SK-N-SH (cell line): ENCODE measurements around the gene FLT1. TPM values are rescaled to one million over a fixed set of nuclear protein-coding genes. Genes with fewer than 3 reads are reported as not detected.

ENCODE experiments used
- CTCF ChIA-PET: fragments of 300-600, 350-600 bp; formaldehyde crosslinking; extraction: SDS; loops from one replicate; lab custom pipeline; 2021; lab: Yijun Ruan, JAX
- POLR2A ChIA-PET: fragments of 350-600 bp; sonication (Branson Sonifier 250); formaldehyde crosslinking; extraction: SDS; loops from one replicate; lab custom pipeline; 2020; ENCODE audit warnings: antibody characterized with exemption, inconsistent platforms; lab: Yijun Ruan, JAX
- DNase-seq: peaks from one replicate; pipeline ENCODE4 v3.0.0; 2012
- H2AFZ ChIP-seq: fragments of 200-600 bp; sonication (generic); 2 replicates; pipeline ENCODE4 v1.8.1; 2016; ENCODE audit warnings: antibody characterized with exemption, mild to moderate bottlenecking, low read depth
- H3F3A ChIP-seq: fragments of 200-600 bp; sonication (generic); replicated peaks from 2 replicates; pipeline ENCODE3; 2016; ENCODE audit warnings: antibody characterized with exemption, mild to moderate bottlenecking; ENCODE audit not compliant: insufficient read depth
- H3K27ac ChIP-seq, 2 experiments: fragments of 200-500 bp in 1 of 2; fragments of 200-600 bp in 1 of 2; sonication (Bioruptor generic) in 1 of 2; sonication (generic), shearing (Covaris generic) in 1 of 2; 2 replicates each; pipeline versions ENCODE4 v1.5.1 to v1.6.1; 2014 to 2016; ENCODE audit warnings: low read depth in 2 of 2, inconsistent platforms in 1 of 2, low read length in 1 of 2, mild to moderate bottlenecking in 1 of 2, mixed read lengths in 1 of 2
- H3K27me3 ChIP-seq: fragments of 200-600 bp; sonication (generic), shearing (Covaris generic); 2 replicates; pipeline ENCODE4 v1.6.1; 2016; ENCODE audit warnings: mixed run types; ENCODE audit not compliant: insufficient read depth
- H3K36me3 ChIP-seq, 2 experiments: fragments of 200-500 bp in 1 of 2; fragments of 200-600 bp in 1 of 2; sonication (Bioruptor generic) in 1 of 2; sonication (generic) in 1 of 2; replicated peaks in 1 of 2; 2 replicates each; pipeline versions ENCODE3 to v1.5.1; 2014 to 2016; ENCODE audit warnings: low read length in 1 of 2, mild to moderate bottlenecking in 1 of 2; ENCODE audit not compliant: insufficient read depth in 2 of 2, control insufficient read depth in 1 of 2
- H3K4me1 ChIP-seq, 2 experiments: fragments of 200-500 bp in 1 of 2; fragments of 200-600 bp in 1 of 2; sonication (Bioruptor generic) in 1 of 2; sonication (generic), shearing (Covaris generic) in 1 of 2; 2 replicates each; pipeline versions ENCODE4 v1.5.1 to v1.6.1; 2014 to 2016; ENCODE audit warnings: low read depth in 1 of 2, low read length in 1 of 2, mixed run types in 1 of 2; ENCODE audit not compliant: insufficient read depth in 2 of 2, control insufficient read depth in 1 of 2
- H3K4me2 ChIP-seq: fragments of 200-600 bp; sonication (generic), shearing (Covaris generic); 2 replicates; pipeline ENCODE4 v1.6.1; 2017; ENCODE audit warnings: mixed run types
- H3K4me3 ChIP-seq, 2 experiments: fragments of 200-500 bp in 1 of 2; fragments of 200-600 bp in 1 of 2; sonication (Bioruptor generic) in 1 of 2; sonication (generic), shearing (Covaris generic) in 1 of 2; 2 replicates each; pipeline versions ENCODE4 v1.5.1 to v1.8.1; 2014 to 2016; ENCODE audit warnings: low read depth in 2 of 2, inconsistent platforms in 1 of 2, low read length in 1 of 2, mild to moderate bottlenecking in 1 of 2, mixed read lengths in 1 of 2, moderate library complexity in 1 of 2
- H3K79me2 ChIP-seq: fragments of 200-600 bp; sonication (generic); 2 replicates; pipeline ENCODE4 v1.8.1; 2017; ENCODE audit warnings: mild to moderate bottlenecking; ENCODE audit not compliant: insufficient read depth
- H3K9ac ChIP-seq: fragments of 200-600 bp; sonication (generic); 2 replicates; pipeline ENCODE4 v1.6.1; 2017; ENCODE audit warnings: mixed run types
- H3K9me2 ChIP-seq: fragments of 200-600 bp; sonication (generic); 2 replicates; pipeline ENCODE4 v1.6.1; 2017; ENCODE audit warnings: mixed run types
- H3K9me3 ChIP-seq: fragments of 200-600 bp; sonication (generic); 2 replicates; pipeline ENCODE4 v1.6.1; 2017; ENCODE audit warnings: mixed run types, mild to moderate bottlenecking, moderate library complexity
- H4K20me1 ChIP-seq: fragments of 200-600 bp; sonication (generic); 2 replicates; pipeline ENCODE4 v1.6.1; 2017; ENCODE audit warnings: mild to moderate bottlenecking, mixed run types; ENCODE audit not compliant: insufficient read depth
- ELF1 ChIP-seq: IDR thresholded peaks from 2 replicates; pipeline ENCODE4 v1.4.0; 2012
- FOSL2 ChIP-seq: IDR thresholded peaks from 2 replicates; pipeline ENCODE4 v1.4.0; 2012; ENCODE audit warnings: low read depth, mild to moderate bottlenecking, moderate library complexity, borderline replicate concordance
- GABPA ChIP-seq: IDR thresholded peaks from 2 replicates; pipeline ENCODE4 v1.4.0; 2012; ENCODE audit warnings: low read depth, mild to moderate bottlenecking
- GATA2 ChIP-seq: sonication (generic); formaldehyde crosslinking; IDR thresholded peaks from 2 replicates; pipeline ENCODE4 v1.5.0; 2020; ENCODE audit warnings: mild to moderate bottlenecking, missing genetic modification reagents
- JUND ChIP-seq: IDR thresholded peaks from 2 replicates; pipeline ENCODE4 v1.4.0; 2012
- MEF2A ChIP-seq: IDR thresholded peaks from 2 replicates; pipeline ENCODE4 v1.4.0; 2012; ENCODE audit warnings: low read depth, borderline replicate concordance
- MXI1 ChIP-seq: IDR thresholded peaks from 2 replicates; pipeline ENCODE4 v1.6.1; 2012; ENCODE audit warnings: mild to moderate bottlenecking, low read depth, low read length, improper control_type of control experiment
- NFIC ChIP-seq: IDR thresholded peaks from 2 replicates; pipeline ENCODE4 v1.4.0; 2012; ENCODE audit warnings: borderline replicate concordance
- RAD21 ChIP-seq: IDR thresholded peaks from 2 replicates; pipeline ENCODE4 v1.6.1; 2012; ENCODE audit warnings: mild to moderate bottlenecking, low read length
- RCOR1 ChIP-seq: fragments of 150-350 bp; IDR thresholded peaks from 2 replicates; pipeline ENCODE4 v1.6.1; 2017; ENCODE audit warnings: antibody characterized with exemption, low read length
- TCF12 ChIP-seq: IDR thresholded peaks from 2 replicates; pipeline ENCODE4 v1.4.0; 2012
- USF1 ChIP-seq: IDR thresholded peaks from 2 replicates; pipeline ENCODE4 v1.4.0; 2012; ENCODE audit warnings: low read depth, borderline replicate concordance
- USF2 ChIP-seq: fragments of 150-350 bp; IDR thresholded peaks from 2 replicates; pipeline ENCODE4 v1.6.1; 2017; ENCODE audit warnings: antibody characterized with exemption, low read length, low read depth, borderline replicate concordance
- ZBTB33 ChIP-seq: IDR thresholded peaks from 2 replicates; pipeline ENCODE4 v1.4.0; 2012; ENCODE audit warnings: low read depth, borderline replicate concordance
- WGBS: methylation state at CpG from one replicate; pipeline ENCODE4 v1.1.6; 2017; ENCODE audit warnings: low lambda C conversion rate; 5-methylcytosine and 5-hydroxymethylcytosine counted together
- polyA plus RNA-seq, 3 experiments: library from polyadenylated mRNA; depleted of rRNA; stranded (reverse); fragments of >200 nt; gene quantifications; 2 replicates each; pipeline ENCODE4 v1.2.3, GENCODE V29; 2012
- TF ChIP-seq, protein P1 (sequence below): fragments of 200-600 bp; sonication (generic); IDR thresholded peaks from 2 replicates; pipeline ENCODE4 v1.6.1; 2017; ENCODE audit warnings: antibody characterized with exemption, mild to moderate bottlenecking, moderate library complexity
- TF ChIP-seq, protein P2 (sequence below): IDR thresholded peaks from 2 replicates; pipeline ENCODE4 v1.4.0; 2012; ENCODE audit warnings: low read depth

FLT1 gene
- polyA plus RNA-seq, 1 of the 3 experiments (the other 2 are of a cell fraction), result 0.20 TPM

DNA sequence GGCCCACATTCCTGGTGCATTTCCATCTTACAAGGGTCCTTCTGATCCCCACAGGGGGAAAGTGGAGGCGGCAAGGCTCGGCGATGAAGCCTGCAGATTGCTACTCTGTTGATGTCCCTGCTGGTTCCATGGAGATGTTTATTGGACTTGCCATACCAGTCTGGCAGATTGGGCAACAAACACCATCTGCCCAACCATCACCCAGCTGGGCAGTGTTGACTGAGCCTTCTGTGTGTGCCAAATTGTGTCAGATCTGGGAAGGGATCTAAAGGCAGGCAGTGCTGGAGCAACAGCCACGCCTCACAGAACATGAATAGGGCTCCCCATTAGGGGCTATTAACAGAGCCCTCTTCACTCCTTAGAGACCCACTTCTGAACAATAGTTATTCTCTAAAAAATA, 35.0 kb downstream of the FLT1 start:
- Histone ChIP-seq H3K27ac (no peak overlapping the region), H3K4me1 (no peaks in the 10 kb centered on the region), H2AFZ (no peak overlapping the region), H3K27me3 (peaks cover 7% of the 10 kb centered on the region; the same call in 1 of the 2 replicates), H3K9me3 (no peaks in the 10 kb centered on the region), H3F3A (no peaks in the 10 kb centered on the region), H4K20me1 (no peaks in the 10 kb centered on the region), H3K36me3 (no peaks in the 10 kb centered on the region), H3K9me2 (no peaks in the 10 kb centered on the region), H3K4me3 (no peak overlapping the region), H3K79me2 (no peaks in the 10 kb centered on the region), H3K4me2 (no peak overlapping the region), H3K9ac (no peak overlapping the region)
- ChIA-PET POLR2A (no interaction called here), CTCF (no interaction called here)
- 10% methylated on average over 4 of the region's 4 CpGs for WGBS
- TF ChIP-seq RAD21 (no peak), ELF1 (no peak), ZBTB33 (no peak), MXI1 (no peak), NFIC (no peak), MEF2A (no peak), GABPA (no peak), FOSL2 (no peak), RCOR1 (no peak), JUND (no peak), USF1 (no peak), TCF12 (no peak), USF2 (no peak), GATA2 (CRISPR knock-in tag) (no peak)
- TF ChIP-seq, protein P1, sequence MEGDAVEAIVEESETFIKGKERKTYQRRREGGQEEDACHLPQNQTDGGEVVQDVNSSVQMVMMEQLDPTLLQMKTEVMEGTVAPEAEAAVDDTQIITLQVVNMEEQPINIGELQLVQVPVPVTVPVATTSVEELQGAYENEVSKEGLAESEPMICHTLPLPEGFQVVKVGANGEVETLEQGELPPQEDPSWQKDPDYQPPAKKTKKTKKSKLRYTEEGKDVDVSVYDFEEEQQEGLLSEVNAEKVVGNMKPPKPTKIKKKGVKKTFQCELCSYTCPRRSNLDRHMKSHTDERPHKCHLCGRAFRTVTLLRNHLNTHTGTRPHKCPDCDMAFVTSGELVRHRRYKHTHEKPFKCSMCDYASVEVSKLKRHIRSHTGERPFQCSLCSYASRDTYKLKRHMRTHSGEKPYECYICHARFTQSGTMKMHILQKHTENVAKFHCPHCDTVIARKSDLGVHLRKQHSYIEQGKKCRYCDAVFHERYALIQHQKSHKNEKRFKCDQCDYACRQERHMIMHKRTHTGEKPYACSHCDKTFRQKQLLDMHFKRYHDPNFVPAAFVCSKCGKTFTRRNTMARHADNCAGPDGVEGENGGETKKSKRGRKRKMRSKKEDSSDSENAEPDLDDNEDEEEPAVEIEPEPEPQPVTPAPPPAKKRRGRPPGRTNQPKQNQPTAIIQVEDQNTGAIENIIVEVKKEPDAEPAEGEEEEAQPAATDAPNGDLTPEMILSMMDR, result no peak
- TF ChIP-seq, protein P2, sequence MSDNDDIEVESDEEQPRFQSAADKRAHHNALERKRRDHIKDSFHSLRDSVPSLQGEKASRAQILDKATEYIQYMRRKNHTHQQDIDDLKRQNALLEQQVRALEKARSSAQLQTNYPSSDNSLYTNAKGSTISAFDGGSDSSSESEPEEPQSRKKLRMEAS, result no peak
- DNase-seq, result no peak
